Cardiac muscle cell (in vitro differentiated cells and primary cell): ENCODE results near the gene BCR. TPM values are rescaled to one million over a fixed set of nuclear protein-coding genes. Genes with fewer than 3 reads are reported as not detected.

ENCODE experiments used
- DNase-seq, 2 donors: peaks; one replicate each; pipeline versions ENCODE4 v3.0.0 to v3.0.0-alpha.2; 2010 to 2017; ENCODE audit warnings: low read depth in 1 of 2, low spot score in 1 of 2
- H3K27ac ChIP-seq: fragments of 200-600 bp; sonication (generic); 2 replicates; pipeline ENCODE4 v1.5.1; 2016
- H3K27me3 ChIP-seq: fragments of 200-600 bp; sonication (generic); 2 replicates; pipeline ENCODE4 v1.6.0; 2016; ENCODE audit warnings: control low read depth
- H3K36me3 ChIP-seq: fragments of 200-600 bp; sonication (generic); 2 replicates; pipeline ENCODE4 v1.5.1; 2016; ENCODE audit warnings: control low read depth
- H3K4me1 ChIP-seq: fragments of 200-600 bp; sonication (generic); 2 replicates; pipeline ENCODE4 v1.8.1; 2017; ENCODE audit warnings: low read depth, mild to moderate bottlenecking, mixed run types
- H3K4me3 ChIP-seq: fragments of 200-600 bp; sonication (generic); 2 replicates; pipeline ENCODE4 v1.5.1; 2016; ENCODE audit warnings: mild to moderate bottlenecking
- H3K9me3 ChIP-seq: fragments of 200-600 bp; sonication (generic); 2 replicates; pipeline ENCODE4 v1.5.1; 2017; ENCODE audit warnings: low read depth, mild to moderate bottlenecking, control low read depth
- CTCF ChIP-seq: IDR thresholded peaks from 2 replicates; pipeline ENCODE4 v1.5.1; 2012; ENCODE audit warnings: low read depth, mild to moderate bottlenecking, low read length
- polyA plus RNA-seq: library from polyadenylated mRNA; unstranded; fragments of >200 nt; fragmentation: Nextera tagmentation; extraction: Ambion mirVana; gene quantifications from 2 replicates; pipeline ENCODE4 v1.2.1, GENCODE V29; 2016
- total RNA-seq: library from RNA; depleted of rRNA; stranded (reverse); fragments of >200 nt; gene quantifications from 2 replicates; pipeline ENCODE4 v1.2.3, GENCODE V29; 2016

BCR gene
- total and polyA plus RNA-seq, 2 experiments from 2014 or later, result 30.9 to 53.1 TPM

- no peaks in the 10 kb centered on the region for H3K9me3 ChIP-seq
- TF ChIP-seq CTCF, result no peak
- no peak overlapping the region for H3K4me3 ChIP-seq
- peaks cover 7% of the 10 kb centered on the region for H3K36me3 ChIP-seq
- no peak for DNase-seq
- no peaks in the 10 kb centered on the region for H3K4me1 ChIP-seq
- H3K27me3 ChIP-seq, result no peaks in the 10 kb centered on the region
- no peak overlapping the region for H3K27ac ChIP-seq
Observed at GRCh38 chr22:23263651-23264555, 83.6 kb downstream of the BCR start.

GRCh38 chr22:23264610-23265367 is 84.5 kb downstream of the BCR start:
- H3K27me3 ChIP-seq, result no peaks in the 10 kb centered on the region
- no peaks in the 10 kb centered on the region for H3K4me1 ChIP-seq
- no peak for TF ChIP-seq CTCF
- no peaks in the 10 kb centered on the region for H3K9me3 ChIP-seq
- H3K36me3 ChIP-seq, result peaks cover 7% of the 10 kb centered on the region
- no peak overlapping the region for H3K4me3 ChIP-seq
- H3K27ac ChIP-seq, result no peak overlapping the region
- DNase-seq, result no peak

- DNase-seq, result no peak
- H3K4me1 ChIP-seq, result no peaks in the 10 kb centered on the region
- TF ChIP-seq CTCF, result no peak
- peaks cover 7% of the 10 kb centered on the region for H3K36me3 ChIP-seq
- no peak overlapping the region for H3K27ac ChIP-seq
- H3K27me3 ChIP-seq, result no peaks in the 10 kb centered on the region
- H3K4me3 ChIP-seq, result no peak overlapping the region
- H3K9me3 ChIP-seq, result no peaks in the 10 kb centered on the region
Observed at GRCh38 chr22:23265368-23265700, 85.0 kb downstream of the BCR start.

GRCh38 chr22:23266780-23267179 is 86.5 kb downstream of the BCR start:
- DNase-seq, result no peak
- H3K4me3 ChIP-seq, result no peak overlapping the region
- H3K36me3 ChIP-seq, result peaks cover 7% of the 10 kb centered on the region
- no peak overlapping the region for H3K27ac ChIP-seq
- no peak for TF ChIP-seq CTCF
- no peaks in the 10 kb centered on the region for H3K9me3 ChIP-seq
- H3K4me1 ChIP-seq, result no peaks in the 10 kb centered on the region
- H3K27me3 ChIP-seq, result no peaks in the 10 kb centered on the region

GRCh38 chr22:23267226-23268043 is 87.1 kb downstream of the BCR start:
- Histone ChIP-seq H3K9me3 (no peaks in the 10 kb centered on the region), H3K27ac (no peak overlapping the region), H3K4me3 (no peak overlapping the region), H3K27me3 (no peaks in the 10 kb centered on the region), H3K4me1 (no peaks in the 10 kb centered on the region), H3K36me3 (peaks cover 7% of the 10 kb centered on the region)
- no peak for DNase-seq
- no peak for TF ChIP-seq CTCF
